Ramos (cell line): ENCODE results near the gene ZFYVE27.

Experiments
- in situ Hi-C: fragments of 300-500 bp; cut with MboI; formaldehyde crosslinking; loops from one replicate; pipeline ENCODE4 v1.14.3; 2022; ENCODE audit warnings: low sequenced_read_pairs; ENCODE audit not compliant: unreplicated experiment

Gene ZFYVE27

GRCh38 chr10:97736902-97737769 is at the start of gene ZFYVE27:
ZFYVE27 (plus strand) TSS chr10:97737128; CDS start chr10:97738478, 1,350 bp downstream.
- in situ Hi-C loops, result no loop called here

GRCh38 chr10:97687785-97688781 is 48.8 kb upstream of the ZFYVE27 start:
- in situ Hi-C loops, result no loop called here

GRCh38 chr10:97689559-97690020 is 47.3 kb upstream of the ZFYVE27 start:
- in situ Hi-C loops, result loop anchor here (10.0 kb wide), 1 partner anchor 185 kb away; no protein-coding TSS in a partner anchor

GRCh38 chr10:97690133-97690532 is 46.8 kb upstream of the ZFYVE27 start:
- in situ Hi-C loops, result loop anchor here (10.0 kb wide), 1 partner anchor 185 kb away; no protein-coding TSS in a partner anchor

- in situ Hi-C loops, result loop anchor here (10.0 kb wide), 1 partner anchor 177 kb away; no protein-coding TSS in a partner anchor
Observed at GRCh38 chr10:97698072-97698655, 38.8 kb upstream of the ZFYVE27 start.

GRCh38 chr10:97701438-97702069 is 35.4 kb upstream of the ZFYVE27 start:
- in situ Hi-C loops, result no loop called here

GRCh38 chr10:97703398-97704067 is 33.4 kb upstream of the ZFYVE27 start:
- in situ Hi-C loops, result no loop called here

- in situ Hi-C loops, result no loop called here
Observed at GRCh38 chr10:97704341-97704740, 32.6 kb upstream of the ZFYVE27 start.

GRCh38 chr10:97705006-97705670 is 31.8 kb upstream of the ZFYVE27 start:
- in situ Hi-C loops, result no loop called here

GRCh38 chr10:97707134-97707861 is 29.6 kb upstream of the ZFYVE27 start:
- in situ Hi-C loops, result no loop called here

GRCh38 chr10:97708167-97708566 is 28.8 kb upstream of the ZFYVE27 start:
- in situ Hi-C loops, result no loop called here

- in situ Hi-C loops, result no loop called here
Observed at GRCh38 chr10:97708976-97709946, 27.7 kb upstream of the ZFYVE27 start.

- in situ Hi-C loops, result no loop called here
Observed at GRCh38 chr10:97711640-97712572, 25.0 kb upstream of the ZFYVE27 start.

GRCh38 chr10:97713339-97713825 is 23.5 kb upstream of the ZFYVE27 start, which contains the start of gene MARVELD1:
MARVELD1 (plus strand) TSS chr10:97713730; CDS start chr10:97713877, 147 bp downstream.
- in situ Hi-C loops, result no loop called here

GRCh38 chr10:97713826-97714400 is 23.0 kb upstream of the ZFYVE27 start:
- in situ Hi-C loops, result no loop called here
